Measurements from ENCODE around the gene TLN1. TPM values are rescaled to one million over a fixed set of nuclear protein-coding genes. Genes with fewer than 3 reads are reported as not detected.
A peak's percentile ranks its signal among the peaks of the same experiment; 100 is the strongest.

Gene TLN1
- total and polyA plus RNA-seq, 2 of the 4 experiments (the other 2 are of a cell fraction), result 228 to 346 TPM

DNA sequence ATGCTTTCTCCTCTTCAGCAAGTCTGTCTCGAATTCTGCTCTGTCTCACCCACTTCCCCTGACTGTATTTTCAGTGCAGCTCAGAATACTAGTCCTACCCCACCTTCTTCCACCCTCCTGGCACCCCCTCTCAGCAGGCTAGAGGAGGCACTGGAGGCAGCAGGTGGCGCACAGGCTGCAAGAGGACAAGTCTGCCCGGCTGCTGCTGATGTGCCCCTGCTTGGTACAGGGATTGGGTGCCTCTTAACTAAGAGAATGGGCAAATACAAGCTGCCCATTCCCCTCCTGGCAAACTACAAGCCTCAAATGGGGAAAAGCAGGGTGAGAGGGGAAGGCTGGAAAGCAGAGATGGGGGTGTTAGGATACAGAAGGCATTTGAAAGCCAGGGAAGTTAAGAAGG, 5.1 kb downstream of the TLN1 start:
- Histone ChIP-seq H2AFZ (replicated peaks; ENCODE audit: low read length, poor library complexity) (no peak overlapping the region), H4K91ac (ENCODE audit: insufficient read depth, low read depth, low read length) (peak overlapping the region; percentile 100), H3K27ac (ENCODE audit: insufficient read depth, low read length) (peak overlapping the region; percentile 90), H4K20me1 (ENCODE audit: insufficient read depth, low read length) (peaks cover 44% of the 10 kb centered on the region), H3K79me1 (ENCODE audit: low read depth in 1 of 2, low read length in 2 of 2) (peaks cover 27 to 79% of the 10 kb centered on the region in 2 experiments), H2AK9ac (replicated peaks; ENCODE audit: low read depth, low read length, poor library complexity) (peak overlapping the region; percentile 93), H3K4me3 (ENCODE audit: insufficient read depth, low read depth, low read length) (no peak overlapping the region), H2BK5ac (ENCODE audit: low read depth, low read length, poor library complexity, severe bottlenecking) (peak overlapping the region; percentile 96), H3K23ac (ENCODE audit: low read depth, low read length) (peak overlapping the region; percentile 99), H2AK5ac (ENCODE audit: low read depth, low read length) (peak overlapping the region; percentile 98), H4K8ac (ENCODE audit: low read depth in 2 of 2, low read length in 2 of 2) (peak overlapping the region; percentile 92 to 99), H3K36me3 (ENCODE audit: control insufficient read depth, insufficient read depth, low read length) (peaks cover 36% of the 10 kb centered on the region), H3K56ac (ENCODE audit: extremely low read depth, insufficient read depth, low read length) (peak overlapping the region; percentile 97), H4K5ac (ENCODE audit: low read depth, low read length) (peak overlapping the region; percentile 99), H3K9ac (ENCODE audit: low read depth, low read length) (peak overlapping the region; percentile 90), H3K4me2 (ENCODE audit: low read depth, low read length) (peak overlapping the region; percentile 91), H2BK20ac (ENCODE audit: low read depth, low read length) (peak overlapping the region; percentile 99), H3K18ac (ENCODE audit: low read depth, low read length) (peak overlapping the region; percentile 98), H2BK15ac (ENCODE audit: low read depth, low read length) (peak overlapping the region; percentile 97), H3K14ac (replicated peaks; ENCODE audit: low read depth, low read length) (peak overlapping the region; percentile 99), H2BK120ac (ENCODE audit: low read depth, low read length) (peak overlapping the region; percentile 98), H3K4me1 (ENCODE audit: control insufficient read depth, insufficient read depth, low read length) (peaks cover 25% of the 10 kb centered on the region), H3K9me3 (ENCODE audit: control insufficient read depth, insufficient read depth, low read length) (no peaks in the 10 kb centered on the region), H3K9me1 (ENCODE audit: insufficient read depth, low read length) (peaks cover 7% of the 10 kb centered on the region; the same call in 1 of the 2 replicates), H3K27me3 (ENCODE audit: control insufficient read depth, insufficient read depth, low read length) (no peaks in the 10 kb centered on the region), H3K4ac (ENCODE audit: low read depth, low read length) (peak overlapping the region; percentile 99)
- intact Hi-C loops (cut with micrococcal nuclease) (loop anchor here (1.0 kb wide), 1 partner anchor 32 kb away; no protein-coding TSS in a partner anchor), in situ Hi-C loops (cut with MboI; ENCODE audit: low sequenced_read_pairs) (no loop called here), dilution Hi-C loops (cut with HindIII; ENCODE audit: low sequenced_read_pairs, unreplicated experiment) (no loop called here)
- TF ChIP-seq RFX5 (IDR thresholded peaks at IDR 0.05; ENCODE audit: low read depth, low read length) (peak; percentile 98), RAD21 (IDR thresholded peaks at IDR 0.05; ENCODE audit: low read length) (peak; percentile 13; the same call in 1 of the 2 replicates), FOS (IDR thresholded peaks at IDR 0.05; ENCODE audit: low read depth, low read length) (no peak)
- TF ChIP-seq, protein P1, sequence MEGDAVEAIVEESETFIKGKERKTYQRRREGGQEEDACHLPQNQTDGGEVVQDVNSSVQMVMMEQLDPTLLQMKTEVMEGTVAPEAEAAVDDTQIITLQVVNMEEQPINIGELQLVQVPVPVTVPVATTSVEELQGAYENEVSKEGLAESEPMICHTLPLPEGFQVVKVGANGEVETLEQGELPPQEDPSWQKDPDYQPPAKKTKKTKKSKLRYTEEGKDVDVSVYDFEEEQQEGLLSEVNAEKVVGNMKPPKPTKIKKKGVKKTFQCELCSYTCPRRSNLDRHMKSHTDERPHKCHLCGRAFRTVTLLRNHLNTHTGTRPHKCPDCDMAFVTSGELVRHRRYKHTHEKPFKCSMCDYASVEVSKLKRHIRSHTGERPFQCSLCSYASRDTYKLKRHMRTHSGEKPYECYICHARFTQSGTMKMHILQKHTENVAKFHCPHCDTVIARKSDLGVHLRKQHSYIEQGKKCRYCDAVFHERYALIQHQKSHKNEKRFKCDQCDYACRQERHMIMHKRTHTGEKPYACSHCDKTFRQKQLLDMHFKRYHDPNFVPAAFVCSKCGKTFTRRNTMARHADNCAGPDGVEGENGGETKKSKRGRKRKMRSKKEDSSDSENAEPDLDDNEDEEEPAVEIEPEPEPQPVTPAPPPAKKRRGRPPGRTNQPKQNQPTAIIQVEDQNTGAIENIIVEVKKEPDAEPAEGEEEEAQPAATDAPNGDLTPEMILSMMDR (conservative IDR thresholded peaks at IDR 0.05; ENCODE audit: low read depth, low read length), result peak; percentile 36
- TF ChIP-seq, protein P2, sequence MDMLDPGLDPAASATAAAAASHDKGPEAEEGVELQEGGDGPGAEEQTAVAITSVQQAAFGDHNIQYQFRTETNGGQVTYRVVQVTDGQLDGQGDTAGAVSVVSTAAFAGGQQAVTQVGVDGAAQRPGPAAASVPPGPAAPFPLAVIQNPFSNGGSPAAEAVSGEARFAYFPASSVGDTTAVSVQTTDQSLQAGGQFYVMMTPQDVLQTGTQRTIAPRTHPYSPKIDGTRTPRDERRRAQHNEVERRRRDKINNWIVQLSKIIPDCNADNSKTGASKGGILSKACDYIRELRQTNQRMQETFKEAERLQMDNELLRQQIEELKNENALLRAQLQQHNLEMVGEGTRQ (IDR thresholded peaks at IDR 0.05; ENCODE audit: low read depth, low read length), result no peak
- no CpG with 5 or more reads among the region's 3 CpGs for WGBS, 2 experiments (ENCODE audit: extremely low coverage in 2 of 2, insufficient read length in 1 of 2)
- ChIA-PET POLR2A (ENCODE audit: unreplicated experiment) (interaction anchor here (0.8 to 2.8 kb wide), 6 partner anchors 10 to 43 kb away, joined by 3 to 23 read pairs (median 3); partner anchors contain the start of gene TPM2), CTCF (interaction anchor here (0.6 to 1.8 kb wide), 5 partner anchors 9 to 80 kb away, joined by 3 to 6 read pairs (median 3); no protein-coding TSS in a partner anchor)
- ATAC-seq (ENCODE audit: low read depth) (peak; percentile 8), DNase-seq (peak; percentile 51)
- no TSS peak for BruUV-seq (replicated peaks)
